CD1c-positive myeloid dendritic cell (primary cell): ENCODE data around the gene PORCN.
A peak's percentile ranks its signal among the peaks of the same experiment; 100 is the strongest.
"Not testable (repeated sequence)": the region's sequence is repeated elsewhere in the genome, so short reads cannot be mapped to it uniquely, and the experiment has no call there.

Experiments used
- DNase-seq: peaks from one replicate; pipeline ENCODE4 v3.0.0-alpha.2; 2016; ENCODE audit errors: extremely low spot score

The PORCN gene

GRCh38 chrX:48512371-48512935, 3.7 kb downstream of the PORCN start:
- no peak for DNase-seq

- no peak for DNase-seq
These were observed 4.9 kb downstream of the PORCN start for GRCh38 chrX:48513670-48514069.

- no peak for DNase-seq
These were observed 5.5 kb downstream of the PORCN start for GRCh38 chrX:48514126-48514806.

GRCh38 chrX:48514868-48515460, 6.2 kb downstream of the PORCN start:
- no peak for DNase-seq

- no peak for DNase-seq
These were observed 7.0 kb downstream of the PORCN start for GRCh38 chrX:48515842-48516241.

GRCh38 chrX:48516285-48516684, 7.5 kb downstream of the PORCN start:
- DNase-seq, result no peak

GRCh38 chrX:48516987-48517386, 8.2 kb downstream of the PORCN start:
- DNase-seq, result no peak

- not testable (repeated sequence) for DNase-seq
These were observed 10.7 kb downstream of the PORCN start for GRCh38 chrX:48519481-48519880.

GRCh38 chrX:48520455-48520854, 11.7 kb downstream of the PORCN start:
- DNase-seq, result no peak

GRCh38 chrX:48520976-48521352, 12.2 kb downstream of the PORCN start:
- DNase-seq, result no peak

- DNase-seq, result peak; percentile 95
These were observed 12.8 kb downstream of the PORCN start, which contains the start of gene EBP for GRCh38 chrX:48521353-48522243. EBP (plus strand) TSS chrX:48521808; CDS start chrX:48523772, 1,964 bp downstream.

- no peak for DNase-seq
These were observed 13.5 kb downstream of the PORCN start for GRCh38 chrX:48522291-48522690.

- peak; percentile 16 for DNase-seq
These were observed 14.9 kb downstream of the PORCN start for GRCh38 chrX:48523682-48524081.

- not testable (repeated sequence) for DNase-seq
These were observed 17.1 kb downstream of the PORCN start for GRCh38 chrX:48525853-48526252.

GRCh38 chrX:48530736-48531135, 21.9 kb downstream of the PORCN start:
- no peak for DNase-seq

GRCh38 chrX:48531358-48531959, 22.7 kb downstream of the PORCN start:
- DNase-seq, result no peak

- no peak for DNase-seq
These were observed 23.4 kb downstream of the PORCN start for GRCh38 chrX:48532161-48532560.

- no peak for DNase-seq
These were observed 24.4 kb downstream of the PORCN start for GRCh38 chrX:48533165-48533564.

GRCh38 chrX:48538641-48539344, 30.0 kb downstream of the PORCN start:
- no peak for DNase-seq

- peak; percentile 97 for DNase-seq
These were observed 30.7 kb downstream of the PORCN start, which contains the start of gene TBC1D25 for GRCh38 chrX:48539345-48540027. TBC1D25 (plus strand) TSS chrX:48539714; CDS start chrX:48539798, 84 bp downstream.

- DNase-seq, result peak; percentile 68
These were observed 31.2 kb downstream of the PORCN start for GRCh38 chrX:48540028-48540375.
